SJCRH30 (cell line): Measurements from ENCODE around the gene SPRED1. TPM values are rescaled to one million over a fixed set of nuclear protein-coding genes. Genes with fewer than 3 reads are reported as not detected.

Source experiments
- DNase-seq, 2 experiments: peaks; one replicate each; pipeline ENCODE4 v3.0.0-alpha.2; 2015 to 2020
- H3K27ac ChIP-seq: fragments of 250-450 bp; sonication (Bioruptor Pico); 2 replicates; pipeline ENCODE4 v1.5.1; 2020; ENCODE audit warnings: mild to moderate bottlenecking, moderate library complexity
- H3K27me3 ChIP-seq: fragments of 250-450 bp; sonication (Bioruptor Pico); 2 replicates; pipeline ENCODE4 v1.5.1; 2020; ENCODE audit warnings: mild to moderate bottlenecking, moderate library complexity
- H3K36me3 ChIP-seq: fragments of 250-450 bp; sonication (Bioruptor Pico); 2 replicates; pipeline ENCODE4 v1.5.1; 2020; ENCODE audit warnings: mild to moderate bottlenecking, moderate library complexity
- H3K4me1 ChIP-seq: fragments of 250-450 bp; sonication (Bioruptor Pico); 2 replicates; pipeline ENCODE4 v1.5.1; 2020; ENCODE audit warnings: mild to moderate bottlenecking, moderate library complexity
- H3K4me3 ChIP-seq: fragments of 250-450 bp; sonication (Bioruptor Pico); 2 replicates; pipeline ENCODE4 v1.5.1; 2020; ENCODE audit warnings: mild to moderate bottlenecking, moderate library complexity
- H3K9me3 ChIP-seq: fragments of 250-450 bp; sonication (Bioruptor Pico); replicated peaks from 2 replicates; pipeline ENCODE4 v1.5.1; 2020; ENCODE audit warnings: mild to moderate bottlenecking, moderate library complexity
- total RNA-seq: library from RNA; depleted of rRNA; stranded (reverse); fragments of >200 nt; shearing (Covaris generic); gene quantifications from 2 replicates; pipeline ENCODE4 v1.2.3, GENCODE V29; 2014; rRNA removed

SPRED1 gene
- total RNA-seq, result 31.9 and 35.1 TPM in 2 replicates

- Histone ChIP-seq H3K27ac (peak within 1 kb of the TSS; percentile 96), H3K36me3 (no peaks in the 10 kb centered on the region), H3K4me1 (peaks cover 23% of the 10 kb centered on the region), H3K27me3 (no peaks in the 10 kb centered on the region), H3K4me3 (peak within 1 kb of the TSS; percentile 89), H3K9me3 (no peaks in the 10 kb centered on the region)
- peak; percentile 61 to 66 for DNase-seq
Measured at GRCh38 chr15:38252481-38253350, at the start of gene SPRED1. TSS of gene SPRED1 (plus strand) at chr15:38252836. CDS start at chr15:38253186, 350 bp downstream.

GRCh38 chr15:38205526-38206272, 46.9 kb upstream of the SPRED1 start:
- Histone ChIP-seq H3K27me3 (no peaks in the 10 kb centered on the region), H3K9me3 (no peaks in the 10 kb centered on the region), H3K4me3 (no peak overlapping the region), H3K27ac (no peak overlapping the region), H3K36me3 (no peaks in the 10 kb centered on the region), H3K4me1 (peaks cover 26% of the 10 kb centered on the region)
- DNase-seq, result no peak

- H3K36me3 ChIP-seq, result no peaks in the 10 kb centered on the region
- H3K4me3 ChIP-seq, result no peak overlapping the region
- no peaks in the 10 kb centered on the region for H3K9me3 ChIP-seq
- peaks cover 26% of the 10 kb centered on the region for H3K4me1 ChIP-seq
- no peaks in the 10 kb centered on the region for H3K27me3 ChIP-seq
- H3K27ac ChIP-seq, result peak overlapping the region; percentile 77
- DNase-seq, result peak; percentile 44 to 72
Measured at GRCh38 chr15:38207621-38208020, 45.0 kb upstream of the SPRED1 start.

- no peaks in the 10 kb centered on the region for H3K27me3 ChIP-seq
- no peaks in the 10 kb centered on the region for H3K9me3 ChIP-seq
- no peaks in the 10 kb centered on the region for H3K36me3 ChIP-seq
- H3K4me3 ChIP-seq, result no peak overlapping the region
- H3K4me1 ChIP-seq, result peaks cover 26% of the 10 kb centered on the region
- peak overlapping the region; percentile 77 for H3K27ac ChIP-seq
- DNase-seq, result no peak
Measured at GRCh38 chr15:38208206-38208605, 44.4 kb upstream of the SPRED1 start.

- H3K27me3 ChIP-seq, result no peaks in the 10 kb centered on the region
- peaks cover 26% of the 10 kb centered on the region for H3K4me1 ChIP-seq
- peak overlapping the region; percentile 77; the same call in 1 of the 2 replicates for H3K27ac ChIP-seq
- DNase-seq, result no peak
- no peak overlapping the region for H3K4me3 ChIP-seq
- no peaks in the 10 kb centered on the region for H3K36me3 ChIP-seq
- H3K9me3 ChIP-seq, result no peaks in the 10 kb centered on the region
Measured at GRCh38 chr15:38208779-38209178, 43.9 kb upstream of the SPRED1 start.

GRCh38 chr15:38211249-38211648, 41.4 kb upstream of the SPRED1 start:
- Histone ChIP-seq H3K27me3 (no peaks in the 10 kb centered on the region), H3K4me3 (no peak overlapping the region), H3K27ac (no peak overlapping the region), H3K4me1 (peaks cover 24% of the 10 kb centered on the region), H3K9me3 (no peaks in the 10 kb centered on the region), H3K36me3 (no peaks in the 10 kb centered on the region)
- DNase-seq, result no peak

GRCh38 chr15:38211811-38212210, 40.8 kb upstream of the SPRED1 start:
- H3K4me1 ChIP-seq, result peaks cover 24% of the 10 kb centered on the region
- no peaks in the 10 kb centered on the region for H3K9me3 ChIP-seq
- H3K27me3 ChIP-seq, result no peaks in the 10 kb centered on the region
- H3K27ac ChIP-seq, result no peak overlapping the region
- H3K4me3 ChIP-seq, result no peak overlapping the region
- H3K36me3 ChIP-seq, result no peaks in the 10 kb centered on the region
- no peak for DNase-seq

- H3K27ac ChIP-seq, result no peak overlapping the region
- DNase-seq, result no peak
- peaks cover 22% of the 10 kb centered on the region for H3K4me1 ChIP-seq
- H3K4me3 ChIP-seq, result no peak overlapping the region
- H3K9me3 ChIP-seq, result no peaks in the 10 kb centered on the region
- no peaks in the 10 kb centered on the region for H3K27me3 ChIP-seq
- no peaks in the 10 kb centered on the region for H3K36me3 ChIP-seq
Measured at GRCh38 chr15:38212729-38213351, 39.8 kb upstream of the SPRED1 start.

- Histone ChIP-seq H3K36me3 (no peaks in the 10 kb centered on the region), H3K4me3 (no peak overlapping the region), H3K27ac (no peak overlapping the region), H3K9me3 (no peaks in the 10 kb centered on the region), H3K4me1 (peaks cover 24% of the 10 kb centered on the region), H3K27me3 (no peaks in the 10 kb centered on the region)
- DNase-seq, result no peak
Measured at GRCh38 chr15:38213356-38213755, 39.3 kb upstream of the SPRED1 start.

- H3K27ac ChIP-seq, result no peak overlapping the region
- H3K27me3 ChIP-seq, result no peaks in the 10 kb centered on the region
- peaks cover 28% of the 10 kb centered on the region for H3K4me1 ChIP-seq
- H3K9me3 ChIP-seq, result no peaks in the 10 kb centered on the region
- no peak overlapping the region for H3K4me3 ChIP-seq
- no peak for DNase-seq
- H3K36me3 ChIP-seq, result no peaks in the 10 kb centered on the region
Measured at GRCh38 chr15:38215707-38216106, 36.9 kb upstream of the SPRED1 start.

GRCh38 chr15:38216763-38217162, 35.9 kb upstream of the SPRED1 start:
- Histone ChIP-seq H3K27me3 (no peaks in the 10 kb centered on the region), H3K36me3 (no peaks in the 10 kb centered on the region), H3K9me3 (no peaks in the 10 kb centered on the region), H3K4me1 (peaks cover 29% of the 10 kb centered on the region), H3K4me3 (peak overlapping the region; percentile 24), H3K27ac (peak overlapping the region; percentile 82)
- peak; percentile 39 to 57 for DNase-seq

GRCh38 chr15:38217191-38217595, 35.4 kb upstream of the SPRED1 start:
- no peaks in the 10 kb centered on the region for H3K27me3 ChIP-seq
- peaks cover 29% of the 10 kb centered on the region for H3K4me1 ChIP-seq
- peak; percentile 87 to 95 for DNase-seq
- H3K27ac ChIP-seq, result peak overlapping the region; percentile 82
- peak overlapping the region; percentile 24 for H3K4me3 ChIP-seq
- H3K36me3 ChIP-seq, result no peaks in the 10 kb centered on the region
- no peaks in the 10 kb centered on the region for H3K9me3 ChIP-seq

- Histone ChIP-seq H3K27me3 (no peaks in the 10 kb centered on the region), H3K4me3 (peak overlapping the region; percentile 24), H3K4me1 (peaks cover 29% of the 10 kb centered on the region), H3K36me3 (no peaks in the 10 kb centered on the region), H3K9me3 (no peaks in the 10 kb centered on the region), H3K27ac (peak overlapping the region; percentile 82)
- peak in 1 of 2 experiments; percentile 53 for DNase-seq
Measured at GRCh38 chr15:38217788-38218609, 34.6 kb upstream of the SPRED1 start.

GRCh38 chr15:38220606-38221273, 31.9 kb upstream of the SPRED1 start:
- H3K36me3 ChIP-seq, result 0 out of 2 replicates have a peak, but pooled peaks cover 3% of the 10 kb centered on the region
- no peak overlapping the region for H3K4me3 ChIP-seq
- H3K27ac ChIP-seq, result no peak overlapping the region
- H3K27me3 ChIP-seq, result no peaks in the 10 kb centered on the region
- peaks cover 41% of the 10 kb centered on the region for H3K4me1 ChIP-seq
- H3K9me3 ChIP-seq, result no peaks in the 10 kb centered on the region
- DNase-seq, result no peak
